Osteocyte (in vitro differentiated cells): Measurements from ENCODE around the gene BPIFA2. TPM values are rescaled to one million over a fixed set of nuclear protein-coding genes. Genes with fewer than 3 reads are reported as not detected.

Experiments
- DNase-seq: peaks from one replicate; pipeline ENCODE4 v3.0.0; 2021; ENCODE audit warnings: mixed read lengths; ENCODE audit not compliant: unreplicated experiment; ENCODE audit errors: extremely low spot score
- H3K27ac Mint-ChIP-seq: one replicate; pipeline ENCODE4 v1.8.0; 2021; ENCODE audit warnings: mild to moderate bottlenecking, mixed read lengths; ENCODE audit not compliant: unreplicated experiment
- H3K27me3 Mint-ChIP-seq: one replicate; pipeline ENCODE4 v1.8.0; 2021; ENCODE audit warnings: mixed read lengths; ENCODE audit not compliant: unreplicated experiment
- H3K36me3 Mint-ChIP-seq: one replicate; pipeline ENCODE4 v1.8.0; 2021; ENCODE audit warnings: mixed read lengths; ENCODE audit not compliant: unreplicated experiment
- H3K4me1 Mint-ChIP-seq: one replicate; pipeline ENCODE4 v1.8.0; 2021; ENCODE audit warnings: mixed read lengths; ENCODE audit not compliant: unreplicated experiment
- H3K4me3 Mint-ChIP-seq: one replicate; pipeline ENCODE4 v1.8.0; 2021; ENCODE audit warnings: mild to moderate bottlenecking, moderate library complexity, mixed read lengths; ENCODE audit not compliant: unreplicated experiment
- H3K9me3 Mint-ChIP-seq: one replicate; pipeline ENCODE4 v1.8.0; 2021; ENCODE audit warnings: mixed read lengths; ENCODE audit not compliant: unreplicated experiment
- CTCF ChIP-seq: fragments of 200-600 bp; sonication (generic); IDR thresholded peaks from 2 replicates; pipeline ENCODE4 v1.5.0; 2021; ENCODE audit warnings: antibody characterized with exemption, mild to moderate bottlenecking, moderate library complexity
- total RNA-seq: library from RNA; stranded (reverse); gene quantifications from 2 replicates; pipeline ENCODE4 v1.2.1, GENCODE V29; 2021

The BPIFA2 gene
- total RNA-seq, 1 donor from 2014 or later = not detected

- Mint-ChIP-seq H3K4me1 (no peaks in the 10 kb centered on the region), H3K9me3 (no peaks in the 10 kb centered on the region), H3K4me3 (no peak overlapping the region), H3K27ac (no peak overlapping the region), H3K27me3 (no peaks in the 10 kb centered on the region), H3K36me3 (no peaks in the 10 kb centered on the region)
- DNase-seq = no peak
- no peak for TF ChIP-seq CTCF
Observed at GRCh38 chr20:33191484-33191883, 23.5 kb downstream of the BPIFA2 start.

GRCh38 chr20:33191955-33192354, 24.0 kb downstream of the BPIFA2 start:
- Mint-ChIP-seq H3K4me1 (no peaks in the 10 kb centered on the region), H3K27ac (no peak overlapping the region), H3K36me3 (no peaks in the 10 kb centered on the region), H3K27me3 (no peaks in the 10 kb centered on the region), H3K9me3 (no peaks in the 10 kb centered on the region), H3K4me3 (no peak overlapping the region)
- no peak for DNase-seq
- TF ChIP-seq CTCF = no peak

- H3K27me3 Mint-ChIP-seq = no peaks in the 10 kb centered on the region
- H3K36me3 Mint-ChIP-seq = no peaks in the 10 kb centered on the region
- H3K9me3 Mint-ChIP-seq = no peaks in the 10 kb centered on the region
- no peak overlapping the region for H3K4me3 Mint-ChIP-seq
- no peak overlapping the region for H3K27ac Mint-ChIP-seq
- no peak for TF ChIP-seq CTCF
- no peak for DNase-seq
- H3K4me1 Mint-ChIP-seq = no peaks in the 10 kb centered on the region
Observed at GRCh38 chr20:33192912-33193501, 25.0 kb downstream of the BPIFA2 start.

- no peaks in the 10 kb centered on the region for H3K9me3 Mint-ChIP-seq
- TF ChIP-seq CTCF = no peak
- H3K36me3 Mint-ChIP-seq = no peaks in the 10 kb centered on the region
- H3K27ac Mint-ChIP-seq = no peak overlapping the region
- no peaks in the 10 kb centered on the region for H3K4me1 Mint-ChIP-seq
- no peak for DNase-seq
- no peak overlapping the region for H3K4me3 Mint-ChIP-seq
- peaks cover 4% of the 10 kb centered on the region for H3K27me3 Mint-ChIP-seq
Observed at GRCh38 chr20:33199026-33199425, 31.1 kb downstream of the BPIFA2 start.

GRCh38 chr20:33202451-33202850, 34.5 kb downstream of the BPIFA2 start:
- H3K4me3 Mint-ChIP-seq = no peak overlapping the region
- H3K27ac Mint-ChIP-seq = no peak overlapping the region
- H3K27me3 Mint-ChIP-seq = peaks cover 7% of the 10 kb centered on the region
- no peaks in the 10 kb centered on the region for H3K4me1 Mint-ChIP-seq
- no peak for DNase-seq
- H3K36me3 Mint-ChIP-seq = no peaks in the 10 kb centered on the region
- no peaks in the 10 kb centered on the region for H3K9me3 Mint-ChIP-seq
- no peak for TF ChIP-seq CTCF
